VCaP (cell line): ENCODE results near the gene CCDC197.

ENCODE experiments used
- H3K27ac ChIP-seq: fragments of 450-650 bp; 2 replicates; pipeline ENCODE4 v1.5.1; 2017
- TF ChIP-seq, protein P1 (sequence below): fragments of 450-650 bp; conservative IDR thresholded peaks from 2 replicates; pipeline ENCODE4 v1.5.1; 2017; ENCODE audit warnings: mild to moderate bottlenecking, moderate library complexity

The CCDC197 gene

GRCh38 chr14:94043756-94044475, 46.8 kb downstream of the CCDC197 start:
- TF ChIP-seq, protein P1, sequence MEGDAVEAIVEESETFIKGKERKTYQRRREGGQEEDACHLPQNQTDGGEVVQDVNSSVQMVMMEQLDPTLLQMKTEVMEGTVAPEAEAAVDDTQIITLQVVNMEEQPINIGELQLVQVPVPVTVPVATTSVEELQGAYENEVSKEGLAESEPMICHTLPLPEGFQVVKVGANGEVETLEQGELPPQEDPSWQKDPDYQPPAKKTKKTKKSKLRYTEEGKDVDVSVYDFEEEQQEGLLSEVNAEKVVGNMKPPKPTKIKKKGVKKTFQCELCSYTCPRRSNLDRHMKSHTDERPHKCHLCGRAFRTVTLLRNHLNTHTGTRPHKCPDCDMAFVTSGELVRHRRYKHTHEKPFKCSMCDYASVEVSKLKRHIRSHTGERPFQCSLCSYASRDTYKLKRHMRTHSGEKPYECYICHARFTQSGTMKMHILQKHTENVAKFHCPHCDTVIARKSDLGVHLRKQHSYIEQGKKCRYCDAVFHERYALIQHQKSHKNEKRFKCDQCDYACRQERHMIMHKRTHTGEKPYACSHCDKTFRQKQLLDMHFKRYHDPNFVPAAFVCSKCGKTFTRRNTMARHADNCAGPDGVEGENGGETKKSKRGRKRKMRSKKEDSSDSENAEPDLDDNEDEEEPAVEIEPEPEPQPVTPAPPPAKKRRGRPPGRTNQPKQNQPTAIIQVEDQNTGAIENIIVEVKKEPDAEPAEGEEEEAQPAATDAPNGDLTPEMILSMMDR, result no peak
- no peak overlapping the region for H3K27ac ChIP-seq

DNA sequence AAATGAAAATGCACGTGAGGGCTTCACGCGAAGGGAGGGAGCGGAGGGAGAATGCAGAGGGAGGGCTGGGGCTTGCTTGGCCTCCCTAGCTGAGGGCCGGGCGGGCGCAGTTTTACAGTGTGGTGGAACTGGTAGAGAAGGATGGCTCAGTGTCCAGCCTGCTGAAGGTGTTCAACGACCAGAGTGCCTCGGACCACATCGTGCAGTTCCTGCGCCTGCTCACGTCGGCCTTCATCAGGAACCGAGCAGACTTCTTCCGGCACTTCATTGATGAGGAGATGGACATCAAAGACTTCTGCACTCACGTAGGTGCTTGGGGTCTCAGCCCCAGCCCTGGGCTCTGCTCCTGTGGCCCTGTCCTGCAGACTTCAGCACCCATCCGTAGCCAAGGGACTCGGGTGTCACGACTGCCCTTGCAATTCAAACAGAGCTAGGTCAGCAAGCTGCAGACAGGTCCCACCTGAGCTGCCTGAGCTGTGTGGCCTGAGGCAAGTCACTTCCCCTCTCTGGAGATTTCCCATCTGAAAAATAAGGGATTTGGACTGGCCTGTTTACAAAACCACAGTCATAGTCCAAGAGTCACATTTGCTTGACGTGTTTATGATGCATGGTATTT, 47.5 kb downstream of the CCDC197 start:
- no peak overlapping the region for H3K27ac ChIP-seq
- TF ChIP-seq, protein P1, result no peak

DNA sequence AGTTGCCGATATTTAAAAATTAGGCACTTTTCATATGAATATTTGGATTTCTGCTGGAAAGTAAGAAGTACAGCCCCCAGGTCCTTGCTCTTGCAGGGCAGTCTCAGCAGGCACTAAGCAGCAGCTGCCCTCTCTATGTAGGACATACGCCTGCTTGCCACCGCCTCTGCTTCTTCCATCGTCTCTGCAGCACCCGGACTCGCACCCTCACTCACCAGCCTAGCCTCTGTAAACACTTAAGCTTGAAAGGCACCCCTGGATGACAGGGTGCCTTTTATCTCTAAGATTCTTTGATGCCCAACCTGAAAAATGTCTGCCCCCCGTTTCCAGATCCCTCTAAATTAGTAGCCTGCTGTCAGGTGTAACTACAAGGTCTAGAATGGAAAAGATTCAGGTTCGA, 48.0 kb downstream of the CCDC197 start:
- TF ChIP-seq, protein P1, result no peak

DNA sequence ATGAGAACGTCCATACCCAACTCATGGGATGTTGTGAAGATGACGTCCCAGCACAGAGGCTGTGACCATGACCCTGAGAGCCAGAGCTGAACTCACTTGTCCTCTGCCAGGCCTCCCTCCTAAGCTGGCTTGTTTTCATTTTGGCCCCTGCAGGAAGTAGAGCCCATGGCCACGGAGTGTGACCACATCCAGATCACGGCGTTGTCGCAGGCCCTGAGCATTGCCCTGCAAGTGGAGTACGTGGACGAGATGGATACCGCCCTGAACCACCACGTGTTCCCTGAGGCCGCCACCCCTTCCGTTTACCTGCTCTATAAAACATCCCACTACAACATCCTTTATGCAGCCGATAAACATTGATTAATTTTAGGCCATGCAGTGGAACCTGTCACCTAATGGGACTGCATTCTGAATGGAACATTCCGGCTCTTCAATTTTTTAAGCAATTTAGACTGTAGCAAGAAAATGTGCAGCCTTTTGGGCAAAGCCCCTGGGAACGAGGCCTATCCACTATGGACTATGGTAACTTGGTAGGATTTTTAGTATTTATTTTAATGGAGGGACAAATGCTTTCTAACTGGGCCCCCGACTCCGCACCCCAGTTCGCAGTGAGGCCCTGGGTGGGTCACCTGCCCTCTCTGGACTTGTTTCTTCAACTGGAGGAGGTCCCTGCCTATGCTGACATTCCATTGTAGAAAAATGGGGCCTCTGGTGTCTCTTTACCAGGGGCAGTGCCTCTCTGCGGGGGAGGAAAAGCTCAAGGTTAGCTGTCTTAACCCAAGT, 48.7 kb downstream of the CCDC197 start:
- no peak overlapping the region for H3K27ac ChIP-seq
- TF ChIP-seq, protein P1, result no peak

More for the DNA sequence above, 48.0 kb downstream of the CCDC197 start:
- no peak overlapping the region for H3K27ac ChIP-seq

- H3K27ac ChIP-seq, result no peak overlapping the region
- TF ChIP-seq, protein P1, result no peak
Observed at GRCh38 chr14:94046696-94047250, 49.7 kb downstream of the CCDC197 start.

GRCh38 chr14:94047581-94047980, 50.5 kb downstream of the CCDC197 start:
- no peak overlapping the region for H3K27ac ChIP-seq
- TF ChIP-seq, protein P1, result no peak
